Stimulated activated CD8-positive, alpha-beta memory T cell treated with anti-CD3 and anti-CD28 coated beads, Interleukin-4, amount 100 ng/mL, for 4 hours (primary cell): ENCODE data around the gene ADGRA1.

Source experiments
- DNase-seq, 2 donors: peaks; one replicate each; pipeline ENCODE4 v3.0.0-alpha.2; 2020; ENCODE audit warnings: low read depth in 2 of 2, low spot score in 1 of 2

The ADGRA1 gene

DNA sequence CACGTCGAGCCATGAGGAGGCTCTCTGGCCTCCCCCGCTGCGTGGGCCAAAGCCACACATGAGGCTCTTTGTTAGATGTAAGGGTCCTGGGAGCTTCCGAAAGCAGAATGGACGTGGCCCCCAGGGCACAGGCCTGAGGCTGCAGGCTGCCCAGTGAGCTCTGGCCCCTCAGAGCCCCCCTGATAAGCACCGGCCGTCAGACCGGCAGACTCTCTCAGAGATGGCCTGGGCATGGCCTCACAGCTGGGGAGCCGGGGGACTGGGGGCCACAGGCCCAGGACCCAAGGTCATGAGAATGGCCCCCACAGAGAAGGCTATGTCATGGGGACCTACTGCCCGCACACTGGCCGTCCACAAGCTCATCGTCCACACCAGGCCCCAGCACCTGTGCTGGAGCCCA, 31.7 kb upstream of the ADGRA1 start:
- DNase-seq = no peak

DNA sequence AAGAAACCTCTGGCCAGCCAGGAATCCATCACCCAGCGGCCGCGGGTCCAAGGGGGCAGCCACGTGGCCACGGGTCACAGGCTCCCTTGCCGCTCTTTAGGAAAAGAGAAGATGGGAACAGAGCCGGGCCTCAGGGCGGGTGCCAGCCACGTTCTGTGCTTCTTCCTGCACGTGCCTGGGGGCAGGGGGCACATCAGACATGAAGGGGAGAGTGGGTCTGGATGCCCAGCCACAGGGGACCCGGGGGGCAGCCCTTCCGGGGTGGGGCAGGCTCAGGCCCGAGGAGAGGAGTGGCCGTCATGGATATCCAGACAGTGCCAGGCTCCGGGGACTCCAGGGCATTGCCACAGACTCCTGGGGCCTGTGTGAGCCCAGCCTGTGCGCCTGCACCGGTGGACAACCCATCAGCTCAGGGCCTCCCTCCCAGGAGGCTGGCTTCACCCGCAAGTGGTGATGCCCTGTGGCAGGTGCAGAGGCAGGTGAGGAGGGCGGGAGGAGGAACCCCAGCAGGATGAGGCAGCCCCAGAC, 31.0 kb upstream of the ADGRA1 start:
- DNase-seq = no peak

DNA sequence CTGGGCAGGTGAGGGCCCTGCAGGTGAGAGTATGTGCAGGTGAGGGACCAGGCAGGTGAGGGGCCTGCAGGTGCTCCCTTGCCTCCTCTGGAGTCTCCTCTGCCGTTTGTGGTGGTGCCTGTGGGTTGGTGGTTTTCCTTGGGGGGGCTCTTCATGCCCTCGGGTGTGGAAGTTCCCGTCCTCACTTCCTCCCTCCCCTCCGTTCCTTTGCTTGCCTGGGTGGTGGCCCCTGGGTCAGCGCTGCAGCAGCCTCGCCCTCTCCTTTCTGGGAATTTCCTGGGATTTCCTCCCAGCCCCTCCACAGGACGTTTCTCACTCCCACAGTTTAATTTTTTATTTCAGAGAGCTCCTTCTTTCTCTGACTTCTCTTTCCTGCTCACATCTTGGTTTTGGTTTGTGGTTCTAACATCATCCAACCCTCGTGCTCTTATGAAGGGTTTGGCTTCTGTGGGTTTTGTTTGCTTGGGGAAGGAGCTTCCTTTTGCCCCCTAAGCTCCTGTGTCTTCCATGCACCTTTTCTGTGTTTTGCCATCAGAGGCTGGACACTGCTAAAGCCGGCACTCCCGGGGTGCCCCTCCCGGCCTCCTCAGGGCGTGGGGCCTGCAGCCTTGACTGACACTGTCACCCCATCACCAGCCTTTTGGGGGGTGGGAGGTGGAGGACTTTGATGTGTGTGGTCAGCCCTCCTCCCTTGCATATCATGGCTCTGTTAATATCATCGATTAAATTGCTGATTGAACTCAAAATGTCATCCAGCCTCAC, 29.2 kb upstream of the ADGRA1 start:
- no peak for DNase-seq

DNA sequence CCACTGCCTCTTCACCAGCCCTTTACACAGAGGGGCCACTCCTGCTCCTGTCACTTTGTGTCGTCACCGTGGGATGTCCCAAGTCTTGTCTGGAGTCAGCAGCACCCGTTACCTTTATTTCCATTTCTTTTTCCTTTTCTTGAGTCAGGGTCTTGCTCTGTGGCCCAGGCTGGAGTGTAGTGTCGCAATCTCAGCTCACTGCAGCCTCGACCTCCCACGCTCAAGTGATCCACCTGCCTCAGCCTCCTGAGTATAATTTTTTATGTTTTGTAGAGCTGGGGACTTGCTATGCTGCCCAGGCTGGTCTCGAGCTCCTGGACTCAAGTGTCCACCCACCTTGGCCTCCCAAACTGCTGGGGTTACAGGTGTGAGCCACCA, 28.6 kb upstream of the ADGRA1 start:
- DNase-seq = no peak

DNA sequence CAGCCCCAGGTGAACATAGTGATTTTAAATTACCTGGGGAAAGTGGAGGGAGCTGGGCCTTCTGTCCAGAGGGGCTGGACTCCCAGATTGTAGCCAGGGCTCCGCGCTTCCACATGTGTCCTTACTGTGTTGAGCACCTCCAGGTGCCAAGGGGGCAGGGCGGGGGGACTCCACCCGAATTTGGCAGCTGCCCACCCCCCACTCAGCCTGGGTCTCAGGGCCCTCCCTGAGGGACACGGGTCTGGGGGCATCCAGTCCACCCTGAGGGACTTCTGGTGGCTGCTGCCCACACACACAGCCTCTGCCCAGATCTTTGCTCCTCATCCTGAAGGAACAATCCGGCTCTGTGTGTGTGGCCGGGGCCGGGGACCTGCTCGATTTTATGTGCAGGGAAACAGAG, 28.2 kb upstream of the ADGRA1 start:
- no peak for DNase-seq

DNA sequence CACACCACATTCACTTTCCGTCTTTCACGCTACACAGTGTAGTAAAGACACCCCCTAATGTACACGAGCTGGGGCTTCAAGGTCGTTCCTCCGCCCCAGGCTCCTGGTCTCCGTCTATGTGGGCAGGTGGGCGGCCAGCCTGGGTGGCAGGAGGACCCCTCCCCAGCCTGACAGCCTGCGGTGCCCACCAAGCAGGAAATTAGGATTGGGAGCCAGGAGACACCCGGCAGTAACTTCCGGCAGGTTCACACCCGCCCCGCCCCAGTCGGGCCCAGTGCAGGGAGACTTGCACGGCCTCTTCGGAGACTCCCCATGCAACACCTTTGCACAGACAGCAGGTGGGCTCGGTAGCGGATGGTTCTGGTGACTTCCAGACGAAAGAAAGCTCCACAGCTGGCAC, 27.7 kb upstream of the ADGRA1 start:
- no peak for DNase-seq

DNA sequence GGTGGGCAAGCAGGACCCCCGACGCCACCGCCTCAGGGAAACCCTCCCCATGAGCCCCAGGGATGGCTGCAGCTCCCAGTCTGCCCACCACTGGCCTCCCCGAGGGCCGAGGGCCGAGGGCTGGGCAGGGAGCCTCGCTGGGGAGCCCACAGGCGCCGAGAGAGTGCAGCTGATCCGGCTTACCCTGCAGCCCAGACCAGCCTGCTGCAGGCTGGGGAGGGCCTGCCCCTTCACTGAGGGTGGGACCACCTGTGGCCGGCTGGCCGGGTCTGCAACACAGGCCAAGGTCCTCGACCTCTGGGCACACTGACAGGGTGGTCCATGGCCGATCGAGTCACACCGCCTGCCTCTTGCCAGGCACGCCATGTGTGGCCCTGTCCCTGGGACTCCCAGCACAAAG, 27.3 kb upstream of the ADGRA1 start:
- no peak for DNase-seq

DNA sequence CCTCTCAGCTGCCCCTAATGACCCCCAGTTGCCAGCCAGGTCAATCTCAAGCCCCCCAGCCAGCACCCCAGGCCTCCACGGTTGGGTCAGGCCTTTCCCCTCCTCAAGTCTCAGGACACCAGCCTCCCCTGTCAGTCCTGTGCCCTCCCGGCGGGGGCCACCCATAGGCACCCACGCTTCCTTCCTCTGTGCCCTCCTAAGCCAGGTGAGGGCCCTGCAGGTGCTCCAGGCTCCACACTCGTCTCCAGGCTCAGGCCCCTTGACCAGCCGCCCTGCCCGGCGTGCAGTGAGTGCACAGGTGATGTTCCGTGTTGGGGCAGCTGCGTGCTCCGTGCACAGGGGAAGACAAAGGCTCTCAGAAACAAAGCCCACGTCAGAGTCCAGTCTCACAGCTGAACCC, 26.8 kb upstream of the ADGRA1 start:
- DNase-seq = no peak

DNA sequence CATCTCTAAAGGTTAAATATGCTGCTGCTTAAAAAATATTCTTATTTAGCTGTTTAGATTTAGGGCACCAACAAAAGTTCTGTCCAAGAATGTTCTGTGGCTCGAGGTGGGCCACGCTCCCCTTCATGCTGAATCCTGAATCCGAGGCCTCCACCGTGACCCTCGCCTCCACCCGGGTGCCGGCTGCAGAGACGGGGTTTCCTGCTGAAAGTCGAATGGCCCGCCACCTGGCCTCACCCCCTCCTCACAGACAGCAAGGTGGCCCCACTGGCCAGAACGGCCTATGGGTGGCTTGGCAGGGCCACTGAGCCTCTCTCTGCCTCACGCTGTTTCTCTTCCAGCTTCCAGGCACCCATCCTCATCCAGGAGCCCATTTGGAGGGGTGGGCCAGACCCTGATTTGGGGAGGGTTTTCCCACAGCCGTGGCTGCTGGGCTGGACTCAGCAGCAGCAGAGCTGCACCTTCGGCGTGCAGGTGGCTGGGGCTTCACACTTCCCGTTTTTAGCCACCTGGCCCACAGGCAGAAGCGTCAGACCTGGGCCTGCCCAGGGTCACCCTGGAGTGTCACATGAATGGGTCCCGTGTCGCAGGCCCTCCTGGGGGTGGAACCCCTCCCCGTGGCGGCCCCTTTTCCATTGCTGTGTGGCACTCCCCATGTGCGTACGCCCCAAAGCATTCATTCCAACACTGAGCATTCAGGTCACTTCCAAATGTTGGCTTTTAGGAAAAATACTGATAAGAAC, 26.3 kb upstream of the ADGRA1 start:
- DNase-seq = no peak

DNA sequence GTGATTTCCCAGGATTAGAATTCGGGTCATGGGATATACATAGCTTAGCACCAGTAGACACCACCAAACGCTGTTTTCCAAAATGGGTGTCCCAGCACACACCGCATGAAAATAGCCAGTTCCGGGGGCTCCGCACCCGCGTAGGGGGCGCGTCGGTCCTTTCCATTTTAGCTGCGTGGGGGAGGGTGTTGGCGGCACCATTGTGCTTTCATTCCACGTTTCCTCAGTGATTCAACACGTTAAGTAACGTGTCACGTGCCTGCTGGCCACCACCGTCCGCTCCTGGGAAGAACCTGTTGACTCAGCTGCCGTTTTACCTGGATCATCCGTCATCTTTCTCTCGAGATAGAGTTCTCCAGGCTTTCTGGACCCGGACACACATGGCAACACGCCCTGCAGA, 25.6 kb upstream of the ADGRA1 start:
- DNase-seq = no peak

DNA sequence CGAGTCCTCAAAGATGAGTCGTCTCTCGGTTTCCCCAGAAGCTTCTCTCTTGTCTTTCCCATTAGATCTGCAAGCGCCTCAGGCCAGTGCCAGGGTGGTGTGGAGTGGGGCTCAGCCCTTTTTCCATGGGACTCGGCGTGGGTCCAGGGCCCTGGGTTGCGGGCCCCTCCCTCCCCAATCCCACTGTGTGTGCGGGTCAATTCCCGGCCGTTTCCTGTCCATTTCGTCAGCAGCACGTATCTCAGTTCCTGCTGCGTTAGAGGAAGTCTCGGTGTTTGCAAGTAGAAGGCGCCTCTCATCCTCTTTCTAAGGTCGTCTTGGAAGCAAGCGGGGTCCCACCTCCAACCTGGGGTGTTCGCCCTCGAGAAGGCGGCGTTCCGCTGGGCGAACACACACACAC, 25.1 kb upstream of the ADGRA1 start:
- DNase-seq = no peak

DNA sequence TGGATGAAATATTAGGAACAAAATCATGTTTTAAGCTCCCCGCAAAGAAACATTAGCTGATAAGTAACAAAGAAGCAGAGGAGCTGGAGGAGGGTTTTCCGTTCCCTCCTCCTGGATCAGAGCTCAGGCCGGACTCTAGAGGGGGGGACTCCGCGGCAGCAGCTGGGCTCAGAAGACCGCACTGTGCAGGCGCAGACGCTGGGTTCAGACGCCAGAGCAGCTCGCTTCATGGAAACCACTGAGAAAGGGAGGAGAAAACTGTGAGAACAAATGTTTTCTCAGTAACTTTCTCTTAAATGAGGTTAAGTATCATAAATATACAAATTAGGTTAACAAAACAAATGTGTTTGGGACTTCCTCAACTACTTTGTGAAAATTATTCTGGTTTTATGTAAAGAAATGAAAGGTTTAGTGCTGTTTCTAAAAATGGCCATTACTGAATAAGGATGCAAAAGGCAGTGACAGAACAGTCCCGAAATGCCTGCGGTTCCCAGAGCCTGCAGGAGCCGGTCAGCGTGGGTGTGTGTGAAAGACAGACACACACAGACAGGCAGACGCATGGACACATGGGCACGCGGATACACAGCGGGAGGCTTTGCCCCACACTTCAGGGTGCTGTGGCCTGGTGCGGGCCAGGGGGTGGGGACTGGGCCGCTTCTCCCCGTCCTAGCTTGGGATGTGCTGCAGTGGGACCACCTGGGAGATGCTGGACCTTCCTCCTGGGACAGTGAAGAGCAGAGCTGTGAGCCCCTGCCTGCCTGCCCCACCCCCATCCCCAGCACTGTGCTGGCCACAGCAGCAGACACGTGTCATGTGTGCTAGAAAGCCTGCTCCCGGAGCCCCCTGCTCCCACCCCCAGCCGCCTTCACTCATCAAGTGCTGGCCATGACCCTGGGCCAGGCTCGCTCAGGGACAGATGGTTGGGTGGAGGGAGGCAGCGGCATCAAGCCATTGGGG, 20.3 kb upstream of the ADGRA1 start:
- no peak for DNase-seq

DNA sequence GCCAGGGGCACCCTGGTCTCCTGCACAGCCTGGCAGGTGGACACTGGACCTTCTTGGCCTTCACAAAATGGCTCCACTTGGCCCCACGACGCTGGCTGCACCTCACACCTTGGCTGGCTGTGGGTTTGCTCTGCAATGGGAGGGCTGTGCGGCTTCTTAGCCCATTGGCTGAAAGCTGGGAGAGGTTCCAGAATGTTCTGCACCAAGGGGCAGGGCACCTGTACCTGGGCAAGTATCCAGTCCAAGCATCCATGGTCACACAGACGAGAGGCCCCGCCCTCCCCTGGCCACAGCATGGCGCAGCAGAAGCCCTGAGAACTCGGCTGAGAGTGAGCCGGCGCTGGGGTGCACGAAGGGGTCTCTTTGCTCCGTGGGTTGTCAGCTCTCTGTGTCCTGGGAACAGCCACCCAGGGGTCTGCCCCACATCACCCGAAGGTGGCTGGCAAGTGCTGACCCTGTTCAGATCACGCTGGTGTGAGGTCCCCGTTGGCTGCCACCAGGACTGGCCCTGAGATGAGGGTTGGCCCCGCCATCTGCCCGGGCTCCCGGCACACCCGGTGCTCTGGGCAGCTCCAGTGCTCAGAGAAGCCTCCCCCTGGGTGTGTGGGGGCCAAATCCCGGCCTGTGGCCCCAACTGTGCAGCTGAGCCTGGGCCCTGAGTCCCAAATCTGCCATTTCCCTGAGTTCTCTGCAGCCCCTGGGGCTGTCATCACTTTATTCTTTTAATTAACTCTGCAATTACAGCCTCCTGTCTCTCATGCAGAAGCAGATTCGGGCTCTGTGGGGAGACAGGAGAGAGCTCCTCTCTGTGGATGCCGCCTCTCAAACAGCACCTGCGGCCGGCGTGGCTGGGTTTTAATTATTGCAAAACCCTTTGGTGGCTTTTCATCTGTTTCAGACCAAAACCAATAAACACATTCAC, 19.4 kb upstream of the ADGRA1 start:
- DNase-seq = no peak

DNA sequence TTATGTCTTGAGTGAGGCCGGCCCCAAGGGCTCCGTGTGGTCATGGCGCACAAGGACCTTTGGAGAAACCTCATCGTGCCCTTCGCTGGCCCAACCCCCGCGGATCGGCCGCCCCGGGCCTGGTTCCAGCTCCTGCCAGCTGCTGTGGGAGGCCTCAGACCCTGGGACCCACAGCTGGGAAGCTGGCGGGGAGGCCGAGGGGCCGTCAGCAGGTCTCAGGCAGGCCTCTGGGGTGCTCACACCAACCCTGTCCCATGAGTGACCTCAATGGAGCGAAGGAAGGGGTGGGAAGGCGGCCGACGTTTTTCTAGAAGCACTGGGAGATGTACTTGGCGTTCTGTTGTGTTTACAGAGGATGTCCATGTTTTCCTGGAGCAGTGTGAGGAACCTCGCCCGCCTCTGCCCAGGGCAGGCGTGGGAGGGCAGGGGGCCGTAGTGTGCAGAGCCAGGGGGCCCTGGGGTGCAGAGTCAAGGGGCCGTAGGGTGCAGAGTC, 18.6 kb upstream of the ADGRA1 start:
- DNase-seq = no peak

DNA sequence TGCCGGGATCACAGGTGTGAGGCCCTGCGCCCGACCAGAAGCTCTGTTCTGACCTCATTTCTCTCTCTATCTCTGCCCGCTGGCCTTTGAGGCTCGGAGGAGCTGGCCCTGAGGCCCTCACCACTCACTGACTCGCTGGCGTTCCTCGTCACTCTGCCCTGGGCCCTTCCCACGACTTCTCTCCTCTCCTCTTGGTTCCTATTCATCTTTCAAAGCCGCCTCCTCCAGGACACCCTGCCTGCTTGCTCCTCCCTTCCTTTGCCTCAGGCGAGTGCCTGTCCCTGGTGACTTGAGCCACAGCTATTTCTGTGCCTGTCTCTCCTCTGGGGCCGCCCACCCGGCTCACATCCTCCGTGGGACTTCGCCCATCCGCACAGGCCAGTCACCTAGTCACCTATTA, 17.3 kb upstream of the ADGRA1 start:
- DNase-seq = no peak

DNA sequence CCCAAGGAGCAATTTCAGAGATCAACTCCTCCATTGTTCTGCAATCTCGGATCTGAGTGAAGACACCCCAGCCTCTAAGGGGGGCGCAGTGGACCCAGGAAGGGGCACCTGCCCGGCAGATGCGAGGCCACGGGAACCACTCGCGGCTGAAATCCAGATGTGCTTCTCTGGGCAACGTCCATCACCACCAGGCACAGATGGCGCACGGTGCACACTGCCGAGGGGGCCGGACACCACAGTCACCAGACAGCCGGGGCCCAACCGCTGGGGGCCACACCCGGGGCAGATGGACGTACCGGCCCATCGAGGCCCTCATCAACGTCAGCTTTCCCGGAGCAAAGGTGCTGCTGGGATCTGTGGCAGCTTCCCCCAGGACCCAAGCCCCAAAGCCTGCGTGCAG, 16.9 kb upstream of the ADGRA1 start:
- DNase-seq = no peak

DNA sequence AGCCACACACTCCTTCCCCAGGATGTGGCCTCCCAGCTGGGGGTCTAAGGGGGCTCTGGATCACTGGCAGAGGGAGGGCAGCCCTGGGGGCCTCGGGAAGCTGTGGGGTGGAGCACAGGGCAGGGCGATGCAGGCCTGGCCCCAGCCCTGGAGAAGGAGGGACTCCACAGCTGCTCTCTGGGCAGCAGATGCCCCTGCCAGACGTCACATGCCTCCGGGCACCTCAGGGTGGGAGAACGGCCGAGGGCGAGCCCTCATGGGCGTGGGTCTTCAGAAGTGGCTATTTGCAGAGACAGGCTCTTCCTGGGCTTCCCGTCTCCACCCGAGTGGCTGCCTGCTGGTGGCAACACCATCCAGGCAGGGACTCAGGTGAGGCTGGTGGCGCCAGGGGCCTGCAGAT, 16.0 kb upstream of the ADGRA1 start:
- no peak for DNase-seq

DNA sequence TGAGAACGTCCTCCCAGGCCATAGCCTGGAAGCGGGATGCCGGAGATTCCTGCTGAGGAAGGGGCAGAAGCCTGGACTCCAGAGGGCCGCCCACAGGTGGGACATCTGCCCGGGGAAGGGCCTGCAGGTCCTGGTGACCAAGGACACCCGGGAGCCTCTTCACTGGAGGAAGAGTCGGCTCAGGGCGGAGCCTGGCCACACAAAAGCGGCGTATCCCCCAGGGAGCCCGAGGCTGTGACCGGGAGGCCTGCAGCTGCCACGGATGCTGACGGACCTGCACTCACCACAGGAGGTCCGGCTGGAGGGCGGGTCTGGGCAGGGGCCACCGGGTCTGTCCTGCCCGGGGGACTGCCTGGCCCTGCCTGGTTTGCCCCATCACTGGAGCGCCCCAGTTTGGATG, 15.5 kb upstream of the ADGRA1 start:
- no peak for DNase-seq

DNA sequence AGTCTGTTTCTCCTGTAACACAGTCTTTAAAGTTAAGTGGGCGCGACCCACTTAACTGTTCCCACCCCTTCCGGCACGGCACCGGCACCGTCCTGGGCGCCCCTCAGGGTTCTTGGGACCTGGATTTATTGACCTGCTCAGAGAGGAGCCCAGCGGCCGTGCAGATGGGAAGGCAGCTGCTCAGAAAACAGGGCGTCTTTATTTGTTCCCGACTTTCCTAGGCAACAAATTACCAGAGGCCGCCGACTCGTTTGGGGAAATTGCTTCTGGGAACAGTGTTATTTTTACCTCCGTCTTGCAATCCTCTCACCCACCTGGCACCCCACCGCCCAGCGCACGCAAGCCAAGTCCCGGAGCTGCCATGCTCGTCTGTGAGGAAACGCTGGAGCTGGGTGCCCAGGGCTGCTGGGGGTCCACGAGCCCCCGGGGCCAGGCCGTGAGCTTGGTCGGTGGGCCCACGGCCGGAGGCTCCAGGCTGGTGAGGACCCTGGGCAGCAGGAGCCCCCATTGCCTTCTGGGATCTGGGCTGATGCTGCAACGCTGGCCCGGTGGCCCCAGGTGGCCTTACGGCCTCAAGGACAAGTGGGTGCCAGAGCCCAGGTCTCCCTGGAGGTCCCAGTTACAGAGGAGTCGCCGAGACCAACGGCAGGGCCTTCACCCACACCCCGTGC, 14.9 kb upstream of the ADGRA1 start:
- no peak for DNase-seq
